ENCODE measurements around the gene KRTAP20-3. TPM values are rescaled to one million over a fixed set of nuclear protein-coding genes. Genes with fewer than 3 reads are reported as not detected.

Gene KRTAP20-3
- total RNA-seq, 1 experiment from 2014 or later: not detected

GRCh38 chr21:30680586-30680985 is 37.9 kb downstream of the KRTAP20-3 start (continued):
- TF ChIP-seq EZH2 (IDR thresholded peaks at IDR 0.05) (no peak), SRF (IDR thresholded peaks at IDR 0.05; ENCODE audit: low read depth) (no peak), JUND (IDR thresholded peaks at IDR 0.05) (no peak), EGR1 (IDR thresholded peaks at IDR 0.05; ENCODE audit: low read depth) (no peak), POLR2AphosphoS5 (IDR thresholded peaks at IDR 0.05; ENCODE audit: low read depth, low read length) (no peak), FOSL1 (IDR thresholded peaks at IDR 0.05; ENCODE audit: low read depth) (no peak), RAD21 (IDR thresholded peaks at IDR 0.05; ENCODE audit: low read depth) (no peak), CEBPB (IDR thresholded peaks at IDR 0.05; ENCODE audit: low read depth) (no peak), ZNF274 (IDR thresholded peaks at IDR 0.05; ENCODE audit: low read depth, low read length) (no peak), SP1 (IDR thresholded peaks at IDR 0.05; ENCODE audit: low read depth) (no peak)
- TF ChIP-seq, protein P1, sequence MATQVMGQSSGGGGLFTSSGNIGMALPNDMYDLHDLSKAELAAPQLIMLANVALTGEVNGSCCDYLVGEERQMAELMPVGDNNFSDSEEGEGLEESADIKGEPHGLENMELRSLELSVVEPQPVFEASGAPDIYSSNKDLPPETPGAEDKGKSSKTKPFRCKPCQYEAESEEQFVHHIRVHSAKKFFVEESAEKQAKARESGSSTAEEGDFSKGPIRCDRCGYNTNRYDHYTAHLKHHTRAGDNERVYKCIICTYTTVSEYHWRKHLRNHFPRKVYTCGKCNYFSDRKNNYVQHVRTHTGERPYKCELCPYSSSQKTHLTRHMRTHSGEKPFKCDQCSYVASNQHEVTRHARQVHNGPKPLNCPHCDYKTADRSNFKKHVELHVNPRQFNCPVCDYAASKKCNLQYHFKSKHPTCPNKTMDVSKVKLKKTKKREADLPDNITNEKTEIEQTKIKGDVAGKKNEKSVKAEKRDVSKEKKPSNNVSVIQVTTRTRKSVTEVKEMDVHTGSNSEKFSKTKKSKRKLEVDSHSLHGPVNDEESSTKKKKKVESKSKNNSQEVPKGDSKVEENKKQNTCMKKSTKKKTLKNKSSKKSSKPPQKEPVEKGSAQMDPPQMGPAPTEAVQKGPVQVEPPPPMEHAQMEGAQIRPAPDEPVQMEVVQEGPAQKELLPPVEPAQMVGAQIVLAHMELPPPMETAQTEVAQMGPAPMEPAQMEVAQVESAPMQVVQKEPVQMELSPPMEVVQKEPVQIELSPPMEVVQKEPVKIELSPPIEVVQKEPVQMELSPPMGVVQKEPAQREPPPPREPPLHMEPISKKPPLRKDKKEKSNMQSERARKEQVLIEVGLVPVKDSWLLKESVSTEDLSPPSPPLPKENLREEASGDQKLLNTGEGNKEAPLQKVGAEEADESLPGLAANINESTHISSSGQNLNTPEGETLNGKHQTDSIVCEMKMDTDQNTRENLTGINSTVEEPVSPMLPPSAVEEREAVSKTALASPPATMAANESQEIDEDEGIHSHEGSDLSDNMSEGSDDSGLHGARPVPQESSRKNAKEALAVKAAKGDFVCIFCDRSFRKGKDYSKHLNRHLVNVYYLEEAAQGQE (IDR thresholded peaks at IDR 0.05; ENCODE audit: low read depth): no peak

DNA sequence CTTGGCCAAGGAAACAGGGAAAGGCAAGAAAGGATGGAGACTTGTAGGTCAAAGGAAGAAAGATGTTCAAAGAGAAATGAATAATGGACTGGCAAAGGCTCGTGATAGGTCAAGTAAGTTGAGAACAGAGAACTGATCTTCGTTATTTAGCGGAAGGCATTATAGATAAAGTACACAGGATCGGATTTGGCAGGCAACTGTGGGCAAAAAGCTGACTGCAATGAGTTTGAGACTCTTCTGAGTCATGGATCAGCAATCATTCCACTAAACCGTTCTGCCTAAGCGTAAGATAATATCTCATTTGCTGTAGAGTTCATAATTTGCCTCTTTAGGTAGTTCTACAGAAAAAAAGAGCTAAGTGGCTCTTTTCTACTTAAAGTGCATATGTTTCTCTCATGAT is 41.8 kb downstream of the KRTAP20-3 start:
- no TSS peak for BruUV-seq (replicated peaks)

More for the DNA sequence above, 41.8 kb downstream of the KRTAP20-3 start:
- H3K9ac ChIP-seq (ENCODE audit: low read length): no peak overlapping the region
- TF ChIP-seq, protein P2, sequence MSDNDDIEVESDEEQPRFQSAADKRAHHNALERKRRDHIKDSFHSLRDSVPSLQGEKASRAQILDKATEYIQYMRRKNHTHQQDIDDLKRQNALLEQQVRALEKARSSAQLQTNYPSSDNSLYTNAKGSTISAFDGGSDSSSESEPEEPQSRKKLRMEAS (IDR thresholded peaks at IDR 0.05): no peak
- TF ChIP-seq SRF (IDR thresholded peaks at IDR 0.05; ENCODE audit: low read depth): no peak
- TF ChIP-seq, protein P3, sequence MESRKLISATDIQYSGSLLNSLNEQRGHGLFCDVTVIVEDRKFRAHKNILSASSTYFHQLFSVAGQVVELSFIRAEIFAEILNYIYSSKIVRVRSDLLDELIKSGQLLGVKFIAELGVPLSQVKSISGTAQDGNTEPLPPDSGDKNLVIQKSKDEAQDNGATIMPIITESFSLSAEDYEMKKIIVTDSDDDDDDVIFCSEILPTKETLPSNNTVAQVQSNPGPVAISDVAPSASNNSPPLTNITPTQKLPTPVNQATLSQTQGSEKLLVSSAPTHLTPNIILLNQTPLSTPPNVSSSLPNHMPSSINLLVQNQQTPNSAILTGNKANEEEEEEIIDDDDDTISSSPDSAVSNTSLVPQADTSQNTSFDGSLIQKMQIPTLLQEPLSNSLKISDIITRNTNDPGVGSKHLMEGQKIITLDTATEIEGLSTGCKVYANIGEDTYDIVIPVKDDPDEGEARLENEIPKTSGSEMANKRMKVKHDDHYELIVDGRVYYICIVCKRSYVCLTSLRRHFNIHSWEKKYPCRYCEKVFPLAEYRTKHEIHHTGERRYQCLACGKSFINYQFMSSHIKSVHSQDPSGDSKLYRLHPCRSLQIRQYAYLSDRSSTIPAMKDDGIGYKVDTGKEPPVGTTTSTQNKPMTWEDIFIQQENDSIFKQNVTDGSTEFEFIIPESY (IDR thresholded peaks at IDR 0.05; ENCODE audit: extremely low read depth, insufficient replicate concordance, low read length): no peak
- H3K27ac ChIP-seq (ENCODE audit: low read depth, low read length): no peak overlapping the region
- RAD21 ChIA-PET (ENCODE audit: low non-redundant PET in 1 of 2, low total read pairs in 2 of 2, uncharacterized antibody in 2 of 2, unreplicated experiment in 2 of 2): no interaction called here
- H3K9me2 ChIP-seq (ENCODE audit: insufficient read depth): no peaks in the 10 kb centered on the region
- no peaks in the 10 kb centered on the region for H4K20me1 ChIP-seq (ENCODE audit: insufficient read depth)
- no peak overlapping the region for H3K4me3 ChIP-seq (replicated peaks in 1 of 2; ENCODE audit: low read depth in 1 of 2, low read length in 2 of 2)
- ATAC-seq (no peak), DNase-seq (ENCODE audit: low read depth, low spot score) (no peak)
- POLR2A ChIA-PET: no interaction called here
- H3K27me3 ChIP-seq (ENCODE audit: insufficient read depth, low read length): no peaks in the 10 kb centered on the region
- H3K4me1 ChIP-seq (ENCODE audit: control insufficient read depth in 1 of 2, insufficient read depth in 2 of 2, low read length in 2 of 2): no peaks in the 10 kb centered on the region
- no peaks in the 10 kb centered on the region for H3K79me2 ChIP-seq (ENCODE audit: insufficient read depth, low read length)
- CTCF ChIA-PET: no interaction called here
- intact Hi-C loops (cut with micrococcal nuclease): no loop called here
- no peak overlapping the region for H2AFZ ChIP-seq (ENCODE audit: low read depth, low read length, poor library complexity, severe bottlenecking)
- H3K4me2 ChIP-seq (ENCODE audit: low read length): no peak overlapping the region
- no peaks in the 10 kb centered on the region for H3K36me3 ChIP-seq (ENCODE audit: control insufficient read depth in 1 of 2, insufficient read depth in 2 of 2, low read length in 2 of 2)
- H3K9me3 ChIP-seq (ENCODE audit: control insufficient read depth in 1 of 2, insufficient read depth in 1 of 2, low read depth in 1 of 2, low read length in 2 of 2): peaks cover 4 to 5% of the 10 kb centered on the region in 2 experiments; a peak in 2 of 4 replicates

All from HCT116 (cell line).